Parathyroid adenoma (tissue), 2 donors: Measurements from ENCODE around the gene TMC6.

ENCODE experiments used
- H2AFZ ChIP-seq: fragments of 300-600 bp; sonication (generic); one replicate; pipeline ENCODE4 v1.7.0; 2017; ENCODE audit warnings: antibody characterized with exemption, mild to moderate bottlenecking
- H3K27ac ChIP-seq: fragments of 300-600 bp; sonication (generic); one replicate; pipeline ENCODE4 v1.7.0; 2017
- H3K27me3 ChIP-seq: fragments of 300-600 bp; sonication (generic); one replicate; pipeline ENCODE4 v1.7.0; 2017; ENCODE audit warnings: low read length; ENCODE audit not compliant: control insufficient read depth, insufficient read depth
- H3K36me3 ChIP-seq: fragments of 300-600 bp; sonication (generic); one replicate; pipeline ENCODE4 v1.7.0; 2017; ENCODE audit warnings: low read length; ENCODE audit not compliant: control insufficient read depth, insufficient read depth
- H3K4me1 ChIP-seq: fragments of 300-600 bp; sonication (generic); one replicate; pipeline ENCODE4 v1.7.0; 2017; ENCODE audit warnings: control low read depth
- H3K4me2 ChIP-seq: fragments of 300-600 bp; sonication (generic); one replicate; pipeline ENCODE4 v1.7.0; 2017; ENCODE audit warnings: low read length
- H3K4me3 ChIP-seq: fragments of 300-600 bp; sonication (generic); one replicate; pipeline ENCODE4 v1.7.0; 2017; ENCODE audit warnings: low read depth, low read length
- H3K79me2 ChIP-seq: fragments of 300-600 bp; sonication (generic); one replicate; pipeline ENCODE4 v1.7.0; 2017; ENCODE audit warnings: control low read depth
- H3K9ac ChIP-seq: fragments of 300-600 bp; sonication (generic); one replicate; pipeline ENCODE4 v1.7.0; 2017; ENCODE audit warnings: mild to moderate bottlenecking
- H3K9me3 ChIP-seq: fragments of 300-600 bp; sonication (generic); one replicate; pipeline ENCODE4 v1.7.0; 2017; ENCODE audit warnings: low read length; ENCODE audit not compliant: control insufficient read depth
- CTCF ChIP-seq: fragments of 300-600 bp; sonication (generic); IDR thresholded peaks from one replicate; pipeline ENCODE4 v1.7.0; 2017; ENCODE audit warnings: antibody characterized with exemption, mild to moderate bottlenecking
- donor health status: primary hyperparathyroidism.

Gene TMC6

DNA sequence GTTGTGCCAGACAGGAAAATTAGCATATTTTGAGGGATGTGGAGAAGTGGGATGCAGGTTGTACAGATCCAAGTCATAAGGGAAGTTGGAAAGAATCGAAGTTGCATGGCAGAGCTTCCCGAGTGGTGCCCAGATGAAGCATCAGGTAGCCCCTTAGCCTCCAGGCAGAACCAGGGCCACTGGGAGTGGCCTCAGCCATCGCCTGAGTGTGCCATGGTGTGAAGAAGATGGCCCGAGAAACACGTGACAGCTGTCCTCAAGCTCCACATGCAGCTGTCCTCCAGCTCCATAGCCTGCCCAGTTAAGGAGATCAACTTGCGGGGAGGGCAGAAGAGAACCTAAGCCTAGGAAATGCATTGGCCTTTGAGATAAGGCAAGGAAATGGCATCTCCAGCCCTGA, 33.5 kb downstream of the TMC6 start:
- Histone ChIP-seq H3K4me1 (no peaks in the 10 kb centered on the region), H3K4me2 (no peak overlapping the region), H3K79me2 (no peaks in the 10 kb centered on the region), H3K36me3 (no peaks in the 10 kb centered on the region), H3K27ac (no peak overlapping the region), H3K27me3 (no peaks in the 10 kb centered on the region), H3K4me3 (no peak overlapping the region), H3K9ac (no peak overlapping the region), H3K9me3 (no peaks in the 10 kb centered on the region), H2AFZ (no peak overlapping the region)
- no peak for TF ChIP-seq CTCF

GRCh38 chr17:78092794-78093324, 35.7 kb downstream of the TMC6 start:
- Histone ChIP-seq H3K4me2 (no peak overlapping the region), H3K79me2 (no peaks in the 10 kb centered on the region), H3K36me3 (no peaks in the 10 kb centered on the region), H3K4me1 (no peaks in the 10 kb centered on the region), H3K27me3 (no peaks in the 10 kb centered on the region), H3K4me3 (no peak overlapping the region), H3K9me3 (no peaks in the 10 kb centered on the region), H3K9ac (no peak overlapping the region), H2AFZ (no peak overlapping the region), H3K27ac (no peak overlapping the region)
- no peak for TF ChIP-seq CTCF

DNA sequence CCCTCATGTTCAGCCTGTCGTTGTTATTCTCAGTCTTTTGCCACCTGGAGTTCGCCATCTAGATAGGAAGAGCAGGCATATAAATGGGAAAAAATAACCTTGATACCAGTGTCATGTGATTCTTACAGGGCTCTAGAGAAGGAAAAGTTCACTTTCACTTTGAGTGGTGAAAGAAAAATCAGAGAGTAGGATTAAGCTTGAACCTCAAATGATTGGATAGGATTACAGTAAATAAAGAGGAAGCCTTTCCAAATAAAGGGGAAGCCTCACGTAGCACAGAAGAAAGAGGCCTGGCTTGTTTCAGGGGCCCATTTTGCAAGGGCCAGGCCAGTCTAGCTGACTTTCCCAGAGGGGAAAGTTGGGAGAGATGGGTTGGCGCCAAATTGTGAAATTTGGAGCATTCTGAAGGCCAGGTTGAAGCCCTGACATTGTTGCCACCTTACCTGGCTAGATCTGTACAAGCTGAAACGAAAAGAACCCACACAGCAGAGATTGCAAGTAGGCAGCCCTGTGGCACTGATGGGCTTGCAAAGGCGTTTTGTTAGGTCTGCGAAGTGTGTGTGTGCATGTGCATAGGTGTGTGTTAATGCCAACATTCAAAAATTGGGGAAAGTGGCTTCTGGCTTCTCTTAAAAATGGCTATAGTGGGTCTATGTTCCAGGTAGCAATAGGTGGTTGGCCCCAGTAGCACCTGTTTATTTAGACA, 38.8 kb downstream of the TMC6 start:
- Histone ChIP-seq H3K9me3 (no peaks in the 10 kb centered on the region), H3K4me3 (no peak overlapping the region), H3K9ac (no peak overlapping the region), H3K4me1 (no peaks in the 10 kb centered on the region), H3K27me3 (no peaks in the 10 kb centered on the region), H3K36me3 (no peaks in the 10 kb centered on the region), H3K27ac (no peak overlapping the region), H2AFZ (no peak overlapping the region), H3K79me2 (no peaks in the 10 kb centered on the region), H3K4me2 (no peak overlapping the region)
- no peak for TF ChIP-seq CTCF

GRCh38 chr17:78088529-78088928, 40.0 kb downstream of the TMC6 start:
- Histone ChIP-seq H2AFZ (no peak overlapping the region), H3K36me3 (no peaks in the 10 kb centered on the region), H3K4me2 (no peak overlapping the region), H3K4me1 (no peaks in the 10 kb centered on the region), H3K27me3 (no peaks in the 10 kb centered on the region), H3K4me3 (no peak overlapping the region), H3K27ac (no peak overlapping the region), H3K79me2 (no peaks in the 10 kb centered on the region), H3K9me3 (no peaks in the 10 kb centered on the region), H3K9ac (no peak overlapping the region)
- no peak for TF ChIP-seq CTCF

GRCh38 chr17:78086740-78087139, 41.8 kb downstream of the TMC6 start:
- H2AFZ ChIP-seq: no peak overlapping the region
- no peaks in the 10 kb centered on the region for H3K27me3 ChIP-seq
- no peaks in the 10 kb centered on the region for H3K9me3 ChIP-seq
- TF ChIP-seq CTCF: no peak
- H3K4me1 ChIP-seq: no peaks in the 10 kb centered on the region
- no peak overlapping the region for H3K4me3 ChIP-seq
- H3K27ac ChIP-seq: no peak overlapping the region
- H3K79me2 ChIP-seq: no peaks in the 10 kb centered on the region
- no peak overlapping the region for H3K4me2 ChIP-seq
- no peaks in the 10 kb centered on the region for H3K36me3 ChIP-seq
- no peak overlapping the region for H3K9ac ChIP-seq
